Calu3 (cell line): ENCODE results near the gene ST3GAL4. TPM values are rescaled to one million over a fixed set of nuclear protein-coding genes. Genes with fewer than 3 reads are reported as not detected.

ENCODE experiments used
- BruUV-seq: library from RNA; stranded (reverse); fragments of 400-500 nt; replicated peaks from 2 replicates; lab custom pipeline; 2021; lab: Mats Ljungman, UMichigan
- CTCF ChIA-PET: fragments of 300-600 bp; sonication (Branson Sonifier 250); formaldehyde crosslinking; loops from one replicate; lab custom pipeline; 2022; ENCODE audit warnings: antibody characterized with exemption; lab: Charles Lee
- DNase-seq: peaks from one replicate; pipeline ENCODE4 v3.0.0; 2022
- H3K27ac Mint-ChIP-seq: one replicate; pipeline ENCODE4 v1.8.0; 2022; ENCODE audit warnings: mixed read lengths; ENCODE audit not compliant: unreplicated experiment
- H3K27me3 Mint-ChIP-seq: one replicate; pipeline ENCODE4 v1.8.0; 2022; ENCODE audit warnings: mixed read lengths; ENCODE audit not compliant: unreplicated experiment
- H3K36me3 Mint-ChIP-seq: one replicate; pipeline ENCODE4 v1.8.0; 2022; ENCODE audit warnings: mild to moderate bottlenecking, moderate library complexity, mixed read lengths; ENCODE audit not compliant: insufficient read depth, unreplicated experiment
- H3K4me1 Mint-ChIP-seq: one replicate; pipeline ENCODE4 v1.8.0; 2022; ENCODE audit warnings: mild to moderate bottlenecking, low read depth, mixed read lengths; ENCODE audit not compliant: unreplicated experiment
- H3K4me3 Mint-ChIP-seq: one replicate; pipeline ENCODE4 v1.8.0; 2022; ENCODE audit warnings: mild to moderate bottlenecking, low read depth, moderate library complexity, mixed read lengths; ENCODE audit not compliant: unreplicated experiment
- H3K9me3 Mint-ChIP-seq: one replicate; pipeline ENCODE4 v1.8.0; 2022; ENCODE audit warnings: low read depth, mixed read lengths; ENCODE audit not compliant: unreplicated experiment
- CTCF ChIP-seq: fragments of 200-600 bp; IDR thresholded peaks from one replicate; pipeline ENCODE4 v1.8.0; 2022; ENCODE audit warnings: antibody characterized with exemption; ENCODE audit not compliant: unreplicated experiment
- intact Hi-C: fragments of 100-400 bp; cut with micrococcal nuclease; formaldehyde crosslinking; loops from one replicate; pipeline ENCODE4 v1.10.0; 2022; ENCODE audit not compliant: unreplicated experiment
- total RNA-seq: library from RNA; stranded (reverse); gene quantifications from 2 replicates; pipeline ENCODE4 v1.2.3, GENCODE V29; 2022

The ST3GAL4 gene
- total RNA-seq, 1 experiment from 2014 or later: 27.9 TPM

GRCh38 chr11:126336138-126336541, 19.3 kb upstream of the ST3GAL4 start:
- no peak for DNase-seq
- no peak overlapping the region for H3K27ac Mint-ChIP-seq
- no peaks in the 10 kb centered on the region for H3K27me3 Mint-ChIP-seq
- TF ChIP-seq CTCF: no peak
- no peak overlapping the region for H3K4me3 Mint-ChIP-seq
- CTCF ChIA-PET: no interaction called here
- BruUV-seq: no TSS peak
- H3K36me3 Mint-ChIP-seq: peaks cover 23% of the 10 kb centered on the region
- no peaks in the 10 kb centered on the region for H3K9me3 Mint-ChIP-seq
- intact Hi-C loops: no loop called here
- H3K4me1 Mint-ChIP-seq: peaks cover 34% of the 10 kb centered on the region

- H3K27ac Mint-ChIP-seq: no peak overlapping the region
- no peaks in the 10 kb centered on the region for H3K9me3 Mint-ChIP-seq
- no TSS peak for BruUV-seq
- no peak for DNase-seq
- intact Hi-C loops: no loop called here
- CTCF ChIA-PET: no interaction called here
- no peaks in the 10 kb centered on the region for H3K27me3 Mint-ChIP-seq
- no peak overlapping the region for H3K4me3 Mint-ChIP-seq
- TF ChIP-seq CTCF: no peak
- H3K4me1 Mint-ChIP-seq: peaks cover 37% of the 10 kb centered on the region
- H3K36me3 Mint-ChIP-seq: peaks cover 27% of the 10 kb centered on the region
These were observed 18.8 kb upstream of the ST3GAL4 start for GRCh38 chr11:126336671-126337101.

- no peak for DNase-seq
- no peak for TF ChIP-seq CTCF
- Mint-ChIP-seq H3K27ac (no peak overlapping the region), H3K27me3 (no peaks in the 10 kb centered on the region), H3K9me3 (no peaks in the 10 kb centered on the region), H3K4me1 (peaks cover 41% of the 10 kb centered on the region), H3K36me3 (peaks cover 31% of the 10 kb centered on the region), H3K4me3 (no peak overlapping the region)
- no TSS peak for BruUV-seq
- CTCF ChIA-PET: no interaction called here
- intact Hi-C loops: no loop called here
These were observed 18.4 kb upstream of the ST3GAL4 start for GRCh38 chr11:126337126-126337473.

- no peak for DNase-seq
- no TSS peak for BruUV-seq
- CTCF ChIA-PET: no interaction called here
- Mint-ChIP-seq H3K4me3 (no peak overlapping the region), H3K27ac (no peak overlapping the region), H3K36me3 (peaks cover 32% of the 10 kb centered on the region), H3K9me3 (no peaks in the 10 kb centered on the region), H3K27me3 (no peaks in the 10 kb centered on the region), H3K4me1 (peaks cover 47% of the 10 kb centered on the region)
- no peak for TF ChIP-seq CTCF
- intact Hi-C loops: no loop called here
These were observed 17.8 kb upstream of the ST3GAL4 start for GRCh38 chr11:126337474-126338241.
